ENCODE measurements around the gene ADAMTS2.

GRCh38 chr5:179281694-179282093 is 63.6 kb downstream of the ADAMTS2 start:
- TF ChIP-seq POLR2A (IDR thresholded peaks at IDR 0.05; ENCODE audit: low read depth, low read length) (no peak), POLR2AphosphoS5 (IDR thresholded peaks at IDR 0.05; ENCODE audit: low read depth, low read length) (no peak), SPI1 (IDR thresholded peaks at IDR 0.05; ENCODE audit: low read depth, low read length) (no peak), POU2F2 (IDR thresholded peaks at IDR 0.05; ENCODE audit: low read depth, low read length) (no peak)

Measured in GM12891 (cell line).